ENCODE results near the gene SUSD4. TPM values are rescaled to one million over a fixed set of nuclear protein-coding genes. Genes with fewer than 3 reads are reported as not detected.

The SUSD4 gene
- total RNA-seq, 6 experiments from 2014 or later: 0.33 to 0.96 (median 0.70) TPM

- H3K9me3 Mint-ChIP-seq: no peaks in the 10 kb centered on the region
- peaks cover 18% of the 10 kb centered on the region for H3K27me3 Mint-ChIP-seq (ENCODE audit: insufficient read depth)
- H3K4me3 Mint-ChIP-seq: no peak overlapping the region
- no peaks in the 10 kb centered on the region for H3K36me3 Mint-ChIP-seq (ENCODE audit: low read depth)
- H3K27ac Mint-ChIP-seq: no peak overlapping the region
- TF ChIP-seq CTCF (IDR thresholded peaks at IDR 0.05): no peak
- no peak for DNase-seq
- peaks cover 16% of the 10 kb centered on the region for H3K4me1 Mint-ChIP-seq (ENCODE audit: low read depth)
Measured at GRCh38 chr1:223245983-223246382, 118.0 kb downstream of the SUSD4 start.

GRCh38 chr1:223245411-223245810, 118.6 kb downstream of the SUSD4 start:
- no peak overlapping the region for H3K27ac Mint-ChIP-seq
- H3K27me3 Mint-ChIP-seq (ENCODE audit: insufficient read depth): peaks cover 18% of the 10 kb centered on the region
- no peak overlapping the region for H3K4me3 Mint-ChIP-seq
- no peaks in the 10 kb centered on the region for H3K9me3 Mint-ChIP-seq
- TF ChIP-seq CTCF (IDR thresholded peaks at IDR 0.05): no peak
- H3K36me3 Mint-ChIP-seq (ENCODE audit: low read depth): no peaks in the 10 kb centered on the region
- DNase-seq: no peak
- peaks cover 16% of the 10 kb centered on the region for H3K4me1 Mint-ChIP-seq (ENCODE audit: low read depth)

- H3K27ac Mint-ChIP-seq: no peak overlapping the region
- peaks cover 16% of the 10 kb centered on the region for H3K4me1 Mint-ChIP-seq (ENCODE audit: low read depth)
- H3K36me3 Mint-ChIP-seq (ENCODE audit: low read depth): no peaks in the 10 kb centered on the region
- H3K9me3 Mint-ChIP-seq: no peaks in the 10 kb centered on the region
- peak; percentile 56 for TF ChIP-seq CTCF (IDR thresholded peaks at IDR 0.05)
- H3K4me3 Mint-ChIP-seq: no peak overlapping the region
- DNase-seq: peak; percentile 11
- H3K27me3 Mint-ChIP-seq (ENCODE audit: insufficient read depth): peaks cover 18% of the 10 kb centered on the region
Measured at GRCh38 chr1:223244366-223245103, 119.4 kb downstream of the SUSD4 start.

DNA sequence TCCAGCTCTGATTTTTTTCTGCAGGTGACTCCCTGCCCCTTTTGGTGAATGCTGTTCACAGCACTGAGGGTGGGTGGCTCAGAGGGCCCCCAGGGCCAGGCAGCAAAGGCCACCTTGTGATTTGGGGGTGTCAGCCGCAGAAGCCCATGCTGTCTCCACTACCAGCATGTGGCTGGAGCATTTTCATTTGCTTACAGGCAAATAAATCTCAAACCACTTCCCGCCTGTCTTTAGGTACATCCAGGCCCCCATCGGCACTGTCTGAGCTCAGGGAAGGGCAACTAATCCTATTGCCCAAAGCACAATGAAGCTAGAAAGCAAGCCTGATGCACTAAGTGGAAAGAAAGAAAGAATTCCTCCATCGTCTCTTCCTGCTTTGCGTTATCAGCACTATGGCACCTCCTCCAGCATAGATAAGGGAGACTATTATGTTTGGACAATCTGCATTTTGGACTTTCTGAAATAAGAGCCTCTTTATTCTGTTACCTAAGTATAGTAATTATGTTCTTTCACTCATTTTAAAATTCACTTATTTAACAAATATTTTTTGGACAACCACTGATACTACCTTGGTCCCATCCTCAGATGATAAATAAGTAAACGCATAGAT, 120.4 kb downstream of the SUSD4 start:
- Mint-ChIP-seq H3K27me3 (ENCODE audit: insufficient read depth) (peaks cover 18% of the 10 kb centered on the region), H3K4me1 (ENCODE audit: low read depth) (peaks cover 16% of the 10 kb centered on the region), H3K9me3 (no peaks in the 10 kb centered on the region), H3K27ac (no peak overlapping the region), H3K36me3 (ENCODE audit: low read depth) (no peaks in the 10 kb centered on the region), H3K4me3 (no peak overlapping the region)
- DNase-seq: no peak
- no peak for TF ChIP-seq CTCF (IDR thresholded peaks at IDR 0.05)

DNA sequence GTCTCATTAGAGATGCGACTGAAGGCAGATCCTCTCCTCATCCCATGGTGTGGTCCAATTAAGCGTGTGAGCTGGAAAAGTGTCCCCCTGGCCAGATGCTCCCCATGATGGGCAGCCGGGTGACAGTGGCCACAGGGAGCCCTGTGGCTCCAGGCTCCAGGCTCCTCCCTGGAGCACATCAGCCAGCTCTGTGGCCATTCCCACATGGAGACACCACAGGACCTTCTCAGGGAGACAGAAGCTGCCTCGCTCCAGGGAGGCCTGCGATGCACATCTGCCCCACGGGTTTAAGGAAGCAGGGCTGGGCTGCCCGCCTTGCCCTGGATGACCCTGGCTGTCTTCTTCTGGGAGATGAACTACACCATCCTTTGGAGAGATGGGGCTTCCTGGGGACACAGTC, 121.0 kb downstream of the SUSD4 start:
- Mint-ChIP-seq H3K36me3 (ENCODE audit: low read depth) (no peaks in the 10 kb centered on the region), H3K4me1 (ENCODE audit: low read depth) (peaks cover 16% of the 10 kb centered on the region), H3K27ac (no peak overlapping the region), H3K9me3 (no peaks in the 10 kb centered on the region), H3K4me3 (no peak overlapping the region), H3K27me3 (ENCODE audit: insufficient read depth) (peaks cover 12% of the 10 kb centered on the region)
- TF ChIP-seq CTCF (IDR thresholded peaks at IDR 0.05): no peak
- no peak for DNase-seq
